Measurements from ENCODE around the gene HOXA4.

DNA sequence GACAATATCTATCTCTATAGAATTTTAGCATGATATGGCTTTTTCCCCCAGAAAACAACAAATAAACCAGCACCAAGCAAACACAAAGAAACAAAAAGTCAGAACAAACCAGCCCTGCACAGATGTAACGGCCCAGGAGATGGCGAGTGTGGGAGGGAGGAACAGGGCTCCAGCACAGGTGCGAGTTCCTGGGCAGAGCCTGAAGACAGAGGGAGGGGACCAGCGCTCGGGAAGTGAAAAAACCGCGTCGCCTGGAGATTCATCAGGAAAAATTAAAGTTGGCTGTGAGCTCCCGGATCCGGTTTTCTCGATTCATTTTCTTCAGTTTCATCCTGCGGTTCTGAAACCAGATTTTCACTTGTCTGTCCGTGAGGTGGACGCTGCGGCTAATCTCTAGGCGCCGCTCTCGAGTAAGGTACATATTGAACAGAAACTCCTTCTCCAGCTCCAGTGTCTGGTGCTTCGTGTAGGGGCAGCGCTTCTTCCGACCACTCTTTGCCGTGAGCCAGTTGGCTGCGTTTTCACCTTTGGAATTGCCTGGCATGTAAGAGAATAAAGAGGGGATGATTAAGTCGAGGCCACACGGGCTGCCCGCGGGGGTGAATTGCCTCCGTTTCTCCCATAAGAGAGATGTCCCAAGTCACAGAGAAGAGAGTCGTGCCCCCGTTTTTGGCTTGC lies 41.2 kb upstream of the HOXA4 start:
- TF ChIP-seq EZH2phosphoT487 (IDR thresholded peaks at IDR 0.05; ENCODE audit: low read depth, severe bottlenecking, unreplicated experiment), result no peak
- TF ChIP-seq, protein P1, sequence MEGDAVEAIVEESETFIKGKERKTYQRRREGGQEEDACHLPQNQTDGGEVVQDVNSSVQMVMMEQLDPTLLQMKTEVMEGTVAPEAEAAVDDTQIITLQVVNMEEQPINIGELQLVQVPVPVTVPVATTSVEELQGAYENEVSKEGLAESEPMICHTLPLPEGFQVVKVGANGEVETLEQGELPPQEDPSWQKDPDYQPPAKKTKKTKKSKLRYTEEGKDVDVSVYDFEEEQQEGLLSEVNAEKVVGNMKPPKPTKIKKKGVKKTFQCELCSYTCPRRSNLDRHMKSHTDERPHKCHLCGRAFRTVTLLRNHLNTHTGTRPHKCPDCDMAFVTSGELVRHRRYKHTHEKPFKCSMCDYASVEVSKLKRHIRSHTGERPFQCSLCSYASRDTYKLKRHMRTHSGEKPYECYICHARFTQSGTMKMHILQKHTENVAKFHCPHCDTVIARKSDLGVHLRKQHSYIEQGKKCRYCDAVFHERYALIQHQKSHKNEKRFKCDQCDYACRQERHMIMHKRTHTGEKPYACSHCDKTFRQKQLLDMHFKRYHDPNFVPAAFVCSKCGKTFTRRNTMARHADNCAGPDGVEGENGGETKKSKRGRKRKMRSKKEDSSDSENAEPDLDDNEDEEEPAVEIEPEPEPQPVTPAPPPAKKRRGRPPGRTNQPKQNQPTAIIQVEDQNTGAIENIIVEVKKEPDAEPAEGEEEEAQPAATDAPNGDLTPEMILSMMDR (IDR thresholded peaks at IDR 0.05; ENCODE audit: poor library complexity), result no peak
